Measurements from ENCODE around the gene PLXNB3. TPM values are rescaled to one million over a fixed set of nuclear protein-coding genes. Genes with fewer than 3 reads are reported as not detected.
A peak's percentile ranks its signal among the peaks of the same experiment; 100 is the strongest.

The PLXNB3 gene
- total RNA-seq, 1 donor from 2014 or later: 4.3 TPM

DNA sequence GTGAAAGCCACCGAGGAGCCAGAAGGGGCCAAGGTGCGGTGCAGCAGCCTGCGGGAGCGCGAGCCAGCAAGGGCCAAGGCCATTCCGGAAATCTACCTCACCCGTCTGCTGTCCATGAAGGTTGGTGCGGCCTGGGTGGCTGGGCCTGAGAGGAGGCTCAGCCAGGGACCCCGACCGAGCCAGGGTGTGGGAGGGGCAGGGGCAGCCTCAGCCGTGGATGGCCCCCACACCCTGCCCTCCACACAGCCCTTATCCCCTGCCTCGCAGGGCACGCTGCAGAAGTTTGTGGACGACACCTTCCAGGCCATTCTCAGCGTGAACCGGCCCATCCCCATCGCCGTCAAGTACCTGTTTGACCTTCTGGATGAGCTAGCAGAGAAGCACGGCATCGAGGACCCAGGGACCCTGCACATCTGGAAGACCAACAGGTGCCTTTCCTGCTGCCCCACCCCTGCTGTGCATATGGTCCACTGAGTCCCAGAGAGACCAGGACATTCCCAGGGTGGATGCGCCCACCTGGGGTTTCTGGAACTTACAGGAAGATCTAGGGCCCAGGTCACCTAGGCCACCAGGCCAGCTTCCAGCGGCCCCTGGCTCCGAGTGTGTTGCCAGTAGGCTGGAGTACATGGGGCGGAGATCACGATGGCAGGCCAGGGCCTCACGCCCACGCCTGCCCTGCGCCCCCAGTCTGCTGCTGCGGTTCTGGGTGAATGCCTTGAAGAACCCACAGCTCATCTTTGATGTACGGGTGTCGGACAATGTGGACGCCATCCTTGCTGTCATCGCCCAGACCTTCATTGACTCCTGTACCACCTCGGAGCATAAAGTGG is 13.4 kb downstream of the PLXNB3 start:
- Mint-ChIP-seq H3K27me3 (ENCODE audit: low read depth) (no peaks in the 10 kb centered on the region), H3K4me1 (no peaks in the 10 kb centered on the region), H3K27ac (no peak overlapping the region), H3K9me3 (no peaks in the 10 kb centered on the region), H3K36me3 (no peaks in the 10 kb centered on the region), H3K4me3 (no peak overlapping the region)
- TF ChIP-seq, protein P1, sequence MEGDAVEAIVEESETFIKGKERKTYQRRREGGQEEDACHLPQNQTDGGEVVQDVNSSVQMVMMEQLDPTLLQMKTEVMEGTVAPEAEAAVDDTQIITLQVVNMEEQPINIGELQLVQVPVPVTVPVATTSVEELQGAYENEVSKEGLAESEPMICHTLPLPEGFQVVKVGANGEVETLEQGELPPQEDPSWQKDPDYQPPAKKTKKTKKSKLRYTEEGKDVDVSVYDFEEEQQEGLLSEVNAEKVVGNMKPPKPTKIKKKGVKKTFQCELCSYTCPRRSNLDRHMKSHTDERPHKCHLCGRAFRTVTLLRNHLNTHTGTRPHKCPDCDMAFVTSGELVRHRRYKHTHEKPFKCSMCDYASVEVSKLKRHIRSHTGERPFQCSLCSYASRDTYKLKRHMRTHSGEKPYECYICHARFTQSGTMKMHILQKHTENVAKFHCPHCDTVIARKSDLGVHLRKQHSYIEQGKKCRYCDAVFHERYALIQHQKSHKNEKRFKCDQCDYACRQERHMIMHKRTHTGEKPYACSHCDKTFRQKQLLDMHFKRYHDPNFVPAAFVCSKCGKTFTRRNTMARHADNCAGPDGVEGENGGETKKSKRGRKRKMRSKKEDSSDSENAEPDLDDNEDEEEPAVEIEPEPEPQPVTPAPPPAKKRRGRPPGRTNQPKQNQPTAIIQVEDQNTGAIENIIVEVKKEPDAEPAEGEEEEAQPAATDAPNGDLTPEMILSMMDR (IDR thresholded peaks at IDR 0.05; ENCODE audit: unreplicated experiment): no peak
- DNase-seq (ENCODE audit: low spot score in 2 of 2, unreplicated experiment in 2 of 2): no peak

DNA sequence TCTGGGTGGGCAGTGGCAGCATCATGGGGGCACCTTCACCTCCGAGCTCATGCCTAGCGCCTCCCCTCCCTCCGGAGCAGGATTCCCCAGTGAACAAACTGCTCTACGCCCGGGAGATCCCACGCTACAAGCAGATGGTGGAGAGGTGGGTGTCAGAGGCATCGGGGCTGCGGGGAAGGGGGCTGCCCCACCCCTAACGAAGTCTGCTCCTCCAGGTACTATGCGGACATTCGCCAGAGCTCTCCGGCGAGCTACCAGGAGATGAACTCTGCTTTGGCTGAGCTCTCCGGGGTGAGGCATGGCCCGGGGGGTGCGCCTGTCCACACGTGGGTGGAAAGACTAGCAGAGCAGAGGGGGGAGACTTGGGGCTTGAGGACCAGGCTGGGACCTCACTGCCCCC is 14.1 kb downstream of the PLXNB3 start:
- H3K9me3 Mint-ChIP-seq: no peaks in the 10 kb centered on the region
- no peaks in the 10 kb centered on the region for H3K36me3 Mint-ChIP-seq
- no peaks in the 10 kb centered on the region for H3K27me3 Mint-ChIP-seq (ENCODE audit: low read depth)
- no peak for DNase-seq (ENCODE audit: low spot score in 2 of 2, unreplicated experiment in 2 of 2)
- H3K4me3 Mint-ChIP-seq: no peak overlapping the region
- TF ChIP-seq, protein P1 (IDR thresholded peaks at IDR 0.05; ENCODE audit: unreplicated experiment): no peak
- H3K4me1 Mint-ChIP-seq: no peaks in the 10 kb centered on the region
- no peak overlapping the region for H3K27ac Mint-ChIP-seq

DNA sequence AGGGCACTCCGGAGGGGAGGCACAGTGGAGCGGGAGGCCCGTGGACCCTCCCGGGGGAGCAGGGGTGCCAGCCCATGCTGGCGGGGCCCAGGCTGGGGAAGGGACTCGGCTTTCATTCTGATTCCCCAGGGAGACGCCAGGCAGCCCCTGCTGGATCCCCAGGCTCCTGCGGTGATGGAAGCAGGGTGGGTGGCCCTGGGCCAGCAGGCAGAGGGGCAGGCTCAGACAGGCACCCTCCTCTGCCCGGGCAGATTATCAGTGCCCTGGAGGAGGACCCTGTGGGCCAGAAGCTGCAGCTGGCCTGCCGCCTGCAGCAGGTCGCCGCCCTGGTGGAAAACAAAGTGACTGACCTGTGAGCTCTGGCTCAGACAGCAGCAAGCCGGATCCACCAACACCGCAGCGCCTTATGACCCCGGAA is 14.6 kb downstream of the PLXNB3 start:
- no peak for DNase-seq (ENCODE audit: low spot score in 2 of 2, unreplicated experiment in 2 of 2)
- no peaks in the 10 kb centered on the region for H3K36me3 Mint-ChIP-seq
- H3K27me3 Mint-ChIP-seq (ENCODE audit: low read depth): no peaks in the 10 kb centered on the region
- H3K4me1 Mint-ChIP-seq: no peaks in the 10 kb centered on the region
- TF ChIP-seq, protein P1 (IDR thresholded peaks at IDR 0.05; ENCODE audit: unreplicated experiment): peak; percentile 36
- H3K27ac Mint-ChIP-seq: no peak overlapping the region
- no peaks in the 10 kb centered on the region for H3K9me3 Mint-ChIP-seq
- no peak overlapping the region for H3K4me3 Mint-ChIP-seq

- no peak for DNase-seq (ENCODE audit: low spot score in 2 of 2, unreplicated experiment in 2 of 2)
- Mint-ChIP-seq H3K27me3 (ENCODE audit: low read depth) (no peaks in the 10 kb centered on the region), H3K4me1 (no peaks in the 10 kb centered on the region), H3K27ac (no peak overlapping the region), H3K4me3 (no peak overlapping the region), H3K9me3 (no peaks in the 10 kb centered on the region), H3K36me3 (no peaks in the 10 kb centered on the region)
- TF ChIP-seq, protein P1 (IDR thresholded peaks at IDR 0.05; ENCODE audit: unreplicated experiment): no peak
These were observed 16.0 kb downstream of the PLXNB3 start for GRCh38 chrX:153779891-153780677.

GRCh38 chrX:153780678-153781427 is 16.8 kb downstream of the PLXNB3 start, which contains the start of gene SRPK3:
Gene SRPK3, plus strand, starts transcription at chrX:153781041. Its CDS starts 46 bp downstream, at chrX:153781087.
- no peaks in the 10 kb centered on the region for H3K9me3 Mint-ChIP-seq

More at GRCh38 chrX:153780678-153781427, 16.8 kb downstream of the PLXNB3 start, which contains the start of gene SRPK3:
- no peaks in the 10 kb centered on the region for H3K27me3 Mint-ChIP-seq (ENCODE audit: low read depth)
- H3K36me3 Mint-ChIP-seq: no peaks in the 10 kb centered on the region
- no peak for DNase-seq (ENCODE audit: low spot score in 2 of 2, unreplicated experiment in 2 of 2)
- no peak within 1 kb of the TSS for H3K4me3 Mint-ChIP-seq
- TF ChIP-seq, protein P1 (IDR thresholded peaks at IDR 0.05; ENCODE audit: unreplicated experiment): no peak
- H3K4me1 Mint-ChIP-seq: no peaks in the 10 kb centered on the region
- no peak within 1 kb of the TSS for H3K27ac Mint-ChIP-seq
